ENCODE measurements around the gene SPRY1.

Gene SPRY1

GRCh38 chr4:123380728-123381716, 15.6 kb upstream of the SPRY1 start:
- DNase-seq = no peak

- DNase-seq = no peak
Observed at GRCh38 chr4:123381996-123382395, 14.6 kb upstream of the SPRY1 start.

GRCh38 chr4:123383566-123383965, 13.0 kb upstream of the SPRY1 start:
- no peak for DNase-seq

- no peak for DNase-seq
Observed at GRCh38 chr4:123386609-123387008, 10.0 kb upstream of the SPRY1 start.

- DNase-seq = peak; percentile 11
Observed at GRCh38 chr4:123390846-123391456, 5.6 kb upstream of the SPRY1 start.

- no peak for DNase-seq
Observed at GRCh38 chr4:123393721-123394120, 2.9 kb upstream of the SPRY1 start.

GRCh38 chr4:123397144-123398065, 810 bp downstream of the SPRY1 start:
- DNase-seq = peak; percentile 31

- peak; percentile 25 for DNase-seq
Observed at GRCh38 chr4:123398066-123398852, 1.7 kb downstream of the SPRY1 start.

GRCh38 chr4:123398853-123399626, 2.4 kb downstream of the SPRY1 start:
- DNase-seq = no peak

- no peak for DNase-seq
Observed at GRCh38 chr4:123399627-123400358, 3.2 kb downstream of the SPRY1 start.

GRCh38 chr4:123401271-123402120, 4.9 kb downstream of the SPRY1 start:
- no peak for DNase-seq

- no peak for DNase-seq
Observed at GRCh38 chr4:123402121-123402465, 5.5 kb downstream of the SPRY1 start.

GRCh38 chr4:123403080-123403604, 6.5 kb downstream of the SPRY1 start:
- no peak for DNase-seq

- no peak for DNase-seq
Observed at GRCh38 chr4:123404533-123404932, 7.9 kb downstream of the SPRY1 start.

GRCh38 chr4:123405267-123405865, 8.8 kb downstream of the SPRY1 start:
- DNase-seq = no peak

GRCh38 chr4:123406872-123407271, 10.3 kb downstream of the SPRY1 start:
- DNase-seq = no peak

GRCh38 chr4:123408471-123409084, 12.0 kb downstream of the SPRY1 start:
- no peak for DNase-seq

- DNase-seq = no peak
Observed at GRCh38 chr4:123409334-123409733, 12.7 kb downstream of the SPRY1 start.

- DNase-seq = no peak
Observed at GRCh38 chr4:123411514-123411913, 14.9 kb downstream of the SPRY1 start.

Measured in NCI-H510A treated with DMSO at 0.1 percent for 48 hours (cell line).